ENCODE data around the gene PCDH10. TPM values are rescaled to one million over a fixed set of nuclear protein-coding genes. Genes with fewer than 3 reads are reported as not detected.
A peak's percentile ranks its signal among the peaks of the same experiment; 100 is the strongest.

PCDH10 gene
- total RNA-seq (2022) (not detected in 2 replicates), Bru-seq, nascent RNA (not detected), BruChase-seq, experiment 1, labeled RNA remaining after a 6-hour chase (not detected), BruChase-seq, experiment 2, labeled RNA remaining after a 2-hour chase (percentile 4 among the genes with signal in this experiment)
- long read RNA-seq = 0 reads

GRCh38 chr4:133148690-133149363 is at the start of gene PCDH10:
TSS of gene PCDH10 (plus strand) at chr4:133149294. CDS start at chr4:133150141, 847 bp downstream.
- Mint-ChIP-seq H3K27me3 (ENCODE audit: unreplicated experiment) (no peaks in the 10 kb centered on the region), H3K36me3 (ENCODE audit: insufficient read depth, unreplicated experiment) (peaks cover 5% of the 10 kb centered on the region), H3K9me3 (ENCODE audit: low read depth, unreplicated experiment) (peaks cover 7% of the 10 kb centered on the region), H3K4me1 (ENCODE audit: low read depth, unreplicated experiment) (peaks cover 7% of the 10 kb centered on the region), H3K4me3 (ENCODE audit: low read depth, unreplicated experiment) (no peak within 1 kb of the TSS), H3K27ac (ENCODE audit: unreplicated experiment) (no peak within 1 kb of the TSS)
- no peak for TF ChIP-seq CTCF (IDR thresholded peaks at IDR 0.05; ENCODE audit: unreplicated experiment)
- intact Hi-C loops (cut with micrococcal nuclease; ENCODE audit: unreplicated experiment) = no loop called here
- CTCF ChIA-PET = no interaction called here
- DNase-seq = no peak
- no TSS peak for BruUV-seq (replicated peaks)

- intact Hi-C loops (cut with micrococcal nuclease; ENCODE audit: unreplicated experiment) = no loop called here
- Mint-ChIP-seq H3K27ac (ENCODE audit: unreplicated experiment) (no peak overlapping the region), H3K9me3 (ENCODE audit: low read depth, unreplicated experiment) (peaks cover 2% of the 10 kb centered on the region), H3K4me3 (ENCODE audit: low read depth, unreplicated experiment) (no peak overlapping the region), H3K27me3 (ENCODE audit: unreplicated experiment) (no peaks in the 10 kb centered on the region), H3K4me1 (ENCODE audit: low read depth, unreplicated experiment) (no peaks in the 10 kb centered on the region), H3K36me3 (ENCODE audit: insufficient read depth, unreplicated experiment) (no peaks in the 10 kb centered on the region)
- TF ChIP-seq CTCF (IDR thresholded peaks at IDR 0.05; ENCODE audit: unreplicated experiment) = no peak
- no TSS peak for BruUV-seq (replicated peaks)
- CTCF ChIA-PET = no interaction called here
- DNase-seq = no peak
Measured at GRCh38 chr4:133102043-133102442, 47.1 kb upstream of the PCDH10 start.

GRCh38 chr4:133102612-133103409 is 46.3 kb upstream of the PCDH10 start:
- Mint-ChIP-seq H3K27ac (ENCODE audit: unreplicated experiment) (no peak overlapping the region), H3K36me3 (ENCODE audit: insufficient read depth, unreplicated experiment) (no peaks in the 10 kb centered on the region)
- BruUV-seq (replicated peaks) = no TSS peak

GRCh38 chr4:133112641-133113040 is 36.5 kb upstream of the PCDH10 start:
- Mint-ChIP-seq H3K4me1 (ENCODE audit: low read depth, unreplicated experiment) (no peaks in the 10 kb centered on the region), H3K27me3 (ENCODE audit: unreplicated experiment) (no peaks in the 10 kb centered on the region), H3K9me3 (ENCODE audit: low read depth, unreplicated experiment) (no peaks in the 10 kb centered on the region), H3K27ac (ENCODE audit: unreplicated experiment) (no peak overlapping the region), H3K36me3 (ENCODE audit: insufficient read depth, unreplicated experiment) (no peaks in the 10 kb centered on the region), H3K4me3 (ENCODE audit: low read depth, unreplicated experiment) (no peak overlapping the region)
- CTCF ChIA-PET = no interaction called here
- TF ChIP-seq CTCF (IDR thresholded peaks at IDR 0.05; ENCODE audit: unreplicated experiment) = no peak
- intact Hi-C loops (cut with micrococcal nuclease; ENCODE audit: unreplicated experiment) = no loop called here
- no TSS peak for BruUV-seq (replicated peaks)
- no peak for DNase-seq

More at GRCh38 chr4:133102612-133103409, 46.3 kb upstream of the PCDH10 start:
- TF ChIP-seq CTCF (IDR thresholded peaks at IDR 0.05; ENCODE audit: unreplicated experiment) = no peak
- no peak for DNase-seq
- H3K4me3 Mint-ChIP-seq (ENCODE audit: low read depth, unreplicated experiment) = no peak overlapping the region
- H3K9me3 Mint-ChIP-seq (ENCODE audit: low read depth, unreplicated experiment) = peaks cover 2% of the 10 kb centered on the region
- H3K4me1 Mint-ChIP-seq (ENCODE audit: low read depth, unreplicated experiment) = no peaks in the 10 kb centered on the region
- no peaks in the 10 kb centered on the region for H3K27me3 Mint-ChIP-seq (ENCODE audit: unreplicated experiment)
- intact Hi-C loops (cut with micrococcal nuclease; ENCODE audit: unreplicated experiment) = no loop called here
- CTCF ChIA-PET = no interaction called here

Measured in Calu3 (cell line).